ENCODE results near the gene PEX5L.

DNA sequence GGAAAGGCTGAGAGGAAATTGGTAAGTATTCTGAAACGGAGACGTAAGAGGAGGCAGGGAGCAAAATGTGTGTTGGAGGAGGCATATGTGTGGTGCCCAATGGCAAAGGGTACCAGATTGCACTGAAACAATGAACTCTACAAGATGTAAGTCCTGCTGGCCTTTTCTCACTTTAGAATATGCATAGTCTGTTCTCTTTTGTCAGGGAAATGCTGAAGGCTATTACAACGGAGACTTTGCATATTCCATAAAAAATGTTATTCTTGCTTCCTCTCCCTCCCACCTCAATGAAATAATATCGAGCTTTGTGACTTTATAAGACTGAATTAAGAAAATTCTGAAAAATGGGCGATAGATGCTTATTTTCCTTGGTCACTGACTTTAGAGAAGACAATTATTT lies 85.9 kb downstream of the PEX5L start:
- TF ChIP-seq, protein P1, sequence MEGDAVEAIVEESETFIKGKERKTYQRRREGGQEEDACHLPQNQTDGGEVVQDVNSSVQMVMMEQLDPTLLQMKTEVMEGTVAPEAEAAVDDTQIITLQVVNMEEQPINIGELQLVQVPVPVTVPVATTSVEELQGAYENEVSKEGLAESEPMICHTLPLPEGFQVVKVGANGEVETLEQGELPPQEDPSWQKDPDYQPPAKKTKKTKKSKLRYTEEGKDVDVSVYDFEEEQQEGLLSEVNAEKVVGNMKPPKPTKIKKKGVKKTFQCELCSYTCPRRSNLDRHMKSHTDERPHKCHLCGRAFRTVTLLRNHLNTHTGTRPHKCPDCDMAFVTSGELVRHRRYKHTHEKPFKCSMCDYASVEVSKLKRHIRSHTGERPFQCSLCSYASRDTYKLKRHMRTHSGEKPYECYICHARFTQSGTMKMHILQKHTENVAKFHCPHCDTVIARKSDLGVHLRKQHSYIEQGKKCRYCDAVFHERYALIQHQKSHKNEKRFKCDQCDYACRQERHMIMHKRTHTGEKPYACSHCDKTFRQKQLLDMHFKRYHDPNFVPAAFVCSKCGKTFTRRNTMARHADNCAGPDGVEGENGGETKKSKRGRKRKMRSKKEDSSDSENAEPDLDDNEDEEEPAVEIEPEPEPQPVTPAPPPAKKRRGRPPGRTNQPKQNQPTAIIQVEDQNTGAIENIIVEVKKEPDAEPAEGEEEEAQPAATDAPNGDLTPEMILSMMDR (IDR thresholded peaks at IDR 0.05; ENCODE audit: insufficient read depth, low read length, poor library complexity, severe bottlenecking): no peak
- TF ChIP-seq EZH2phosphoT487 (conservative IDR thresholded peaks at IDR 0.05; ENCODE audit: low read length): no peak
